ENCODE results near the gene UGGT1.

The UGGT1 gene

GRCh38 chr2:128054104-128054885, 36.7 kb upstream of the UGGT1 start:
- H3K27me3 ChIP-seq (ENCODE audit: low read depth, low read length), result no peaks in the 10 kb centered on the region
- no peaks in the 10 kb centered on the region for H3K79me2 ChIP-seq (ENCODE audit: low read length)
- H3K9ac ChIP-seq (ENCODE audit: low read length), result no peak overlapping the region
- no peak for TF ChIP-seq EZH2phosphoT487 (IDR thresholded peaks at IDR 0.05; ENCODE audit: low read depth)
- no peak for TF ChIP-seq CTCF (IDR thresholded peaks at IDR 0.05; ENCODE audit: low read depth, low read length)
- no peak overlapping the region for H3K4me2 ChIP-seq (ENCODE audit: low read length)
- H3K4me1 ChIP-seq (ENCODE audit: low read length), result no peaks in the 10 kb centered on the region
- H4K20me1 ChIP-seq (ENCODE audit: insufficient read depth, low read length), result no peaks in the 10 kb centered on the region
- no peaks in the 10 kb centered on the region for H3K9me3 ChIP-seq (ENCODE audit: insufficient read depth, low read length)
- no peak overlapping the region for H3K4me3 ChIP-seq (ENCODE audit: low read length)
- no peak overlapping the region for H2AFZ ChIP-seq (ENCODE audit: low read depth, low read length)
- H3K27ac ChIP-seq (ENCODE audit: low read length), result no peak overlapping the region
- no peaks in the 10 kb centered on the region for H3K36me3 ChIP-seq (replicated peaks; ENCODE audit: low read depth, low read length)

DNA sequence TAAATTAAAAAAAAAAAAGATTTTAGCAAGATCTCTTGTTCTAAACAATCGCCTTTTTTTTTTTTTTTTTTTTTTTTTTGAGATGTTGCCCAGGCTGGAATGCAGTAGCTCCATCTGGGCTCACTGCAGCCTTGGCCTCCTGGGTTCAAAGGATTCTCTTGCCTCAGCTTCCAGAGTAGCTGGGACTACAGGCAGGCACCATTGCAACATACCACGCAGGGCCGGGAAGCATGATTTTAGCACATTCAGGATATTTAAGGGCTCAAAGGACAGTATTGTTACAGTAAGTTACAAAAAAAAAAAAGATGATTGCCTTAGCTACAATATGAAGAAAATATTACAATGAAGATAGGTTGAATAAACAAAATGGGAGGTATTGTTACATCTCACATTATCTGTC, 33.7 kb upstream of the UGGT1 start:
- no peaks in the 10 kb centered on the region for H3K36me3 ChIP-seq (replicated peaks; ENCODE audit: low read depth, low read length)
- H3K79me2 ChIP-seq (ENCODE audit: low read length), result no peaks in the 10 kb centered on the region
- no peaks in the 10 kb centered on the region for H3K27me3 ChIP-seq (ENCODE audit: low read depth, low read length)
- no peak overlapping the region for H3K4me2 ChIP-seq (ENCODE audit: low read length)
- no peak overlapping the region for H3K9ac ChIP-seq (ENCODE audit: low read length)
- no peak overlapping the region for H3K4me3 ChIP-seq (ENCODE audit: low read length)
- H4K20me1 ChIP-seq (ENCODE audit: insufficient read depth, low read length), result no peaks in the 10 kb centered on the region
- H3K4me1 ChIP-seq (ENCODE audit: low read length), result no peaks in the 10 kb centered on the region
- H3K9me3 ChIP-seq (ENCODE audit: insufficient read depth, low read length), result no peaks in the 10 kb centered on the region
- no peak overlapping the region for H3K27ac ChIP-seq (ENCODE audit: low read length)
- TF ChIP-seq EZH2phosphoT487 (IDR thresholded peaks at IDR 0.05; ENCODE audit: low read depth) (no peak), CTCF (IDR thresholded peaks at IDR 0.05; ENCODE audit: low read depth, low read length) (no peak)
- H2AFZ ChIP-seq (ENCODE audit: low read depth, low read length), result no peak overlapping the region

DNA sequence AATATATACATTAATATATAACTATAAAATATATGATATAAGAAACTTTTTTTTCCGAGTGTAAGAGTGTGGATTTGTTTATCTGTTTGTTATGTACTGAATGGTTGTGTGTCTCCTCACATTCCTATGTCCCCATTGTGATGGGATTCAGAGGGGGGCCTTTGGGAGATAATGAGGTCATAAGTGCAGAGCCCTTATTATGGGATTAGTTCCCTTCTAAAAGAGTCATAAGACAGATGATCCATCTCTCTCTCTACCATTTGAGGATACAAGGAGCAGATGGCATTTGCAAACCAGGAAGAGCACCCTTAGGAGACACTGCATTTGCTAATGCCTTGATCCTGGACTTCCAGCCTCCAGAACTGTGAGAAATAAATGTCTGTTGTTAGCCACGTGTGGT, 32.9 kb upstream of the UGGT1 start:
- no peak overlapping the region for H3K27ac ChIP-seq (ENCODE audit: low read length)
- H4K20me1 ChIP-seq (ENCODE audit: insufficient read depth, low read length), result no peaks in the 10 kb centered on the region
- H3K4me1 ChIP-seq (ENCODE audit: low read length), result no peaks in the 10 kb centered on the region
- no peak overlapping the region for H3K4me3 ChIP-seq (ENCODE audit: low read length)
- no peaks in the 10 kb centered on the region for H3K27me3 ChIP-seq (ENCODE audit: low read depth, low read length)
- no peaks in the 10 kb centered on the region for H3K9me3 ChIP-seq (ENCODE audit: insufficient read depth, low read length)
- H3K9ac ChIP-seq (ENCODE audit: low read length), result no peak overlapping the region
- H3K4me2 ChIP-seq (ENCODE audit: low read length), result no peak overlapping the region
- no peaks in the 10 kb centered on the region for H3K79me2 ChIP-seq (ENCODE audit: low read length)
- TF ChIP-seq EZH2phosphoT487 (IDR thresholded peaks at IDR 0.05; ENCODE audit: low read depth), result no peak
- TF ChIP-seq CTCF (IDR thresholded peaks at IDR 0.05; ENCODE audit: low read depth, low read length), result no peak
- H2AFZ ChIP-seq (ENCODE audit: low read depth, low read length), result no peak overlapping the region
- H3K36me3 ChIP-seq (replicated peaks; ENCODE audit: low read depth, low read length), result no peaks in the 10 kb centered on the region

DNA sequence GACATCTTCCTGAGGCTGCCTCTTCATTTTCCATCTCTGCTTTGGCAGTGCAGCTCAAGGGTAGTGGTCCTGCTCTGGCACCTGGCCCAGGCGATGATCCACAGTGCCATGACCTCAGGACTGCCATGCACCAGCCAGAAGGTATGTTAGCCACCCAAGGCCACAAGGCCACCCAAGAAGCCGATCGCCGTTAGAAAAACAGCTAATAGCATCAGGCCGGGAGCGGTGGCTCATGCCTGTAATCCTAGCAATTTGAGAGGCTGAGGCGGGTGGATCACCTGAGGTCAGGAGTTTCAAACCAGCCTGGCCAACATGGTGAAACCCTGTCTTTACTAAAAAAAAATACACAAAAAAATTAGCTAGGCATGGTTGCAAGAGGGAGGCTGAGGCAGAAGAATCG, 28.4 kb upstream of the UGGT1 start:
- Histone ChIP-seq H3K27ac (ENCODE audit: low read length) (no peak overlapping the region), H3K79me2 (ENCODE audit: low read length) (no peaks in the 10 kb centered on the region), H3K36me3 (replicated peaks; ENCODE audit: low read depth, low read length) (no peaks in the 10 kb centered on the region), H3K4me1 (ENCODE audit: low read length) (no peaks in the 10 kb centered on the region), H3K9me3 (ENCODE audit: insufficient read depth, low read length) (no peaks in the 10 kb centered on the region), H3K4me2 (ENCODE audit: low read length) (no peak overlapping the region), H3K27me3 (ENCODE audit: low read depth, low read length) (no peaks in the 10 kb centered on the region), H4K20me1 (ENCODE audit: insufficient read depth, low read length) (no peaks in the 10 kb centered on the region), H3K9ac (ENCODE audit: low read length) (no peak overlapping the region), H3K4me3 (ENCODE audit: low read length) (no peak overlapping the region), H2AFZ (ENCODE audit: low read depth, low read length) (no peak overlapping the region)
- TF ChIP-seq EZH2phosphoT487 (IDR thresholded peaks at IDR 0.05; ENCODE audit: low read depth) (no peak), CTCF (IDR thresholded peaks at IDR 0.05; ENCODE audit: low read depth, low read length) (no peak)
